Common myeloid progenitor, CD34-positive (primary cell): ENCODE measurements around the gene SIAH3.
"Not testable (repeated sequence)": the region's sequence is repeated elsewhere in the genome, so short reads cannot be mapped to it uniquely, and the experiment has no call there.

Source experiments
- CTCF ChIA-PET: fragments of 350-600 bp; sonication (Branson Sonifier 250); formaldehyde crosslinking; loops from one replicate; lab custom pipeline; 2021; ENCODE audit warnings: antibody characterized with exemption; lab: Charles Lee
- POLR2A ChIA-PET: fragments of 350-600 bp; sonication (Branson Sonifier 250); formaldehyde crosslinking; loops from one replicate; lab custom pipeline; 2021; ENCODE audit warnings: antibody characterized with exemption; lab: Charles Lee
- DNase-seq, 3 donors: peaks; one replicate each; pipeline versions ENCODE4 v3.0.0 to v3.0.0-alpha.2; 2013
- H3K27ac ChIP-seq, 2 experiments: 1 replicate in 1 of 2; 2 replicates in 1 of 2; pipeline ENCODE4 v1.7.0; 2013; ENCODE audit warnings: inconsistent platforms in 2 of 2, low read length in 2 of 2, mild to moderate bottlenecking in 2 of 2, low read depth in 1 of 2, moderate library complexity in 1 of 2; ENCODE audit not compliant: severe bottlenecking in 2 of 2, insufficient read depth in 1 of 2, poor library complexity in 1 of 2
- H3K27me3 ChIP-seq, 5 experiments: replicated peaks in 2 of 5; 1 replicate in 3 of 5; 2 replicates in 2 of 5; pipeline versions ENCODE4 v1.6.1 to v1.7.0; 2013; ENCODE audit warnings: low read length in 4 of 5, mild to moderate bottlenecking in 2 of 5, moderate library complexity in 2 of 5, inconsistent platforms in 1 of 5; ENCODE audit not compliant: insufficient read depth in 5 of 5, control insufficient read depth in 4 of 5
- H3K36me3 ChIP-seq, 4 experiments: 1 replicate in 2 of 4; 2 replicates in 2 of 4; pipeline versions ENCODE4 v1.6.1 to v1.7.0; 2013; ENCODE audit warnings: low read length in 3 of 4, control low read depth in 1 of 4, mild to moderate bottlenecking in 1 of 4; ENCODE audit not compliant: control insufficient read depth in 4 of 4, insufficient read depth in 4 of 4
- H3K4me1 ChIP-seq, 4 experiments: 1 replicate in 3 of 4; 2 replicates in 1 of 4; pipeline versions ENCODE4 v1.6.1 to v1.7.1; 2013; ENCODE audit warnings: low read length in 3 of 4, mild to moderate bottlenecking in 3 of 4, control low read depth in 1 of 4, inconsistent platforms in 1 of 4, moderate library complexity in 1 of 4; ENCODE audit not compliant: control insufficient read depth in 4 of 4, insufficient read depth in 4 of 4; ENCODE audit errors: control extremely low read depth in 1 of 4
- H3K4me3 ChIP-seq, 7 experiments: 1 replicate in 4 of 7; 2 replicates in 3 of 7; pipeline versions ENCODE4 v1.5.1 to v1.7.0; 2013; ENCODE audit warnings: mild to moderate bottlenecking in 7 of 7, low read length in 6 of 7, moderate library complexity in 6 of 7, inconsistent platforms in 2 of 7, low read depth in 2 of 7, control low read depth in 1 of 7; ENCODE audit not compliant: insufficient read depth in 4 of 7, control insufficient read depth in 1 of 7; ENCODE audit errors: extremely low read depth in 1 of 7
- H3K9me3 ChIP-seq, 5 experiments: 1 replicate in 4 of 5; 2 replicates in 1 of 5; pipeline versions ENCODE4 v1.6.1 to v1.7.1; 2013; ENCODE audit warnings: low read length in 4 of 5, mild to moderate bottlenecking in 2 of 5, inconsistent platforms in 1 of 5, low read depth in 1 of 5, moderate library complexity in 1 of 5; ENCODE audit not compliant: control insufficient read depth in 4 of 5, insufficient read depth in 2 of 5; ENCODE audit errors: control extremely low read depth in 1 of 5
- WGBS: methylation state at CpG from one replicate; pipeline ENCODE4 v1.1.5; 2013; ENCODE audit not compliant: insufficient coverage; 5-methylcytosine and 5-hydroxymethylcytosine counted together

Gene SIAH3

GRCh38 chr13:45765464-45765863 is 86.1 kb downstream of the SIAH3 start:
- no peak for DNase-seq
- Histone ChIP-seq H3K9me3 (no peaks in the 10 kb centered on the region), H3K27ac (no peak overlapping the region), H3K4me3 (no peak overlapping the region), H3K27me3 (peaks cover 0 to 4% (median 2%) of the 10 kb centered on the region in 5 experiments), H3K4me1 (peaks cover 4 to 11% (median 7%) of the 10 kb centered on the region in 4 experiments), H3K36me3 (no peaks in the 10 kb centered on the region)
- CTCF ChIA-PET: interaction anchor here (1.4 to 2.0 kb wide), 2 partner anchors 19 to 21 kb away, joined by 3 to 6 read pairs; no protein-coding TSS in a partner anchor
- POLR2A ChIA-PET: no interaction called here
- 91% methylated on average over 4 of the region's 4 CpGs for WGBS

GRCh38 chr13:45763419-45763818 is 88.1 kb downstream of the SIAH3 start:
- POLR2A ChIA-PET: no interaction called here
- Histone ChIP-seq H3K4me1 (peaks cover 0 to 3% (median 1%) of the 10 kb centered on the region in 4 experiments), H3K9me3 (peaks cover 0 to 2% (median 0%) of the 10 kb centered on the region in 5 experiments), H3K27me3 (peaks cover 0 to 4% (median 0%) of the 10 kb centered on the region in 5 experiments), H3K36me3 (no peaks in the 10 kb centered on the region), H3K4me3 (no peak overlapping the region), H3K27ac (no peak overlapping the region)
- no peak for DNase-seq
- CTCF ChIA-PET: interaction anchor here (2.0 kb wide), 1 partner anchor 22 kb away, joined by 6 read pairs; no protein-coding TSS in a partner anchor
- 100% methylated on average over 3 of the region's 4 CpGs for WGBS

- H3K27ac ChIP-seq, H3K27me3 ChIP-seq, POLR2A ChIA-PET, DNase-seq, CTCF ChIA-PET, H3K4me3 ChIP-seq, H3K4me1 ChIP-seq, H3K36me3 ChIP-seq: not testable (repeated sequence)
- peaks cover 0 to 19% (median 6%) of the 10 kb centered on the region in 5 experiments for H3K9me3 ChIP-seq
- 100% methylated on average over 1 of the region's 3 CpGs for WGBS
Observed at GRCh38 chr13:45757589-45757988, 94.0 kb downstream of the SIAH3 start.

- H3K4me1 ChIP-seq, CTCF ChIA-PET, H3K36me3 ChIP-seq, H3K4me3 ChIP-seq, H3K27me3 ChIP-seq, POLR2A ChIA-PET, H3K27ac ChIP-seq, DNase-seq: not testable (repeated sequence)
- no CpG with 5 or more reads among the region's 1 CpG for WGBS
- peaks cover 0 to 19% (median 6%) of the 10 kb centered on the region in 5 experiments for H3K9me3 ChIP-seq
Observed at GRCh38 chr13:45756498-45756897, 95.1 kb downstream of the SIAH3 start.

GRCh38 chr13:45752510-45752909 is 99.0 kb downstream of the SIAH3 start:
- no peak for DNase-seq
- WGBS: no CpG with 5 or more reads among the region's 1 CpG
- Histone ChIP-seq H3K9me3 (peaks cover 0 to 8% (median 4%) of the 10 kb centered on the region in 5 experiments), H3K27ac (no peak overlapping the region), H3K4me3 (no peak overlapping the region), H3K27me3 (no peaks in the 10 kb centered on the region), H3K36me3 (no peaks in the 10 kb centered on the region), H3K4me1 (no peaks in the 10 kb centered on the region)
- ChIA-PET CTCF (no interaction called here), POLR2A (no interaction called here)

- ChIA-PET CTCF (no interaction called here), POLR2A (no interaction called here)
- Histone ChIP-seq H3K4me3 (no peak overlapping the region), H3K4me1 (peaks cover 0 to 4% (median 3%) of the 10 kb centered on the region in 4 experiments), H3K27me3 (no peaks in the 10 kb centered on the region), H3K27ac (no peak overlapping the region), H3K9me3 (peaks cover 0 to 3% (median 2%) of the 10 kb centered on the region in 5 experiments), H3K36me3 (no peaks in the 10 kb centered on the region)
- no peak for DNase-seq
Observed at GRCh38 chr13:45751885-45752284, 99.7 kb downstream of the SIAH3 start.

- ChIA-PET POLR2A (no interaction called here), CTCF (no interaction called here)
- Histone ChIP-seq H3K27ac (no peak overlapping the region), H3K9me3 (no peaks in the 10 kb centered on the region), H3K27me3 (no peaks in the 10 kb centered on the region), H3K4me3 (no peak overlapping the region), H3K4me1 (peaks cover 0 to 4% (median 3%) of the 10 kb centered on the region in 4 experiments), H3K36me3 (no peaks in the 10 kb centered on the region)
- 100% methylated on average over 3 of the region's 3 CpGs for WGBS
- DNase-seq: no peak
Observed at GRCh38 chr13:45750566-45750965, 101.0 kb downstream of the SIAH3 start.
